H9 (cell line): Measurements from ENCODE around the gene TMEM235. TPM values are rescaled to one million over a fixed set of nuclear protein-coding genes. Genes with fewer than 3 reads are reported as not detected.

Source experiments
- DNase-seq: peaks from one replicate; pipeline ENCODE4 v3.0.0-alpha.2; 2017
- H2AFZ ChIP-seq: one replicate; pipeline ENCODE4 v1.6.1; 2013; ENCODE audit warnings: mild to moderate bottlenecking, low read length, control low read depth, moderate library complexity
- H2AK5ac ChIP-seq: 2 replicates; pipeline ENCODE4 v1.6.1; 2013; ENCODE audit warnings: low read length, control low read depth, mixed read lengths; ENCODE audit not compliant: insufficient read length
- H2BK120ac ChIP-seq: one replicate; pipeline ENCODE4 v1.6.1; 2013; ENCODE audit warnings: low read depth, mild to moderate bottlenecking, low read length, control low read depth, inconsistent platforms; ENCODE audit not compliant: poor library complexity, severe bottlenecking
- H2BK12ac ChIP-seq: 2 replicates; pipeline ENCODE4 v1.6.1; 2013; ENCODE audit warnings: low read length, control low read depth, mixed read lengths, low read depth; ENCODE audit not compliant: insufficient read length
- H2BK15ac ChIP-seq: 2 replicates; pipeline ENCODE4 v1.6.1; 2013; ENCODE audit warnings: low read depth, low read length, control low read depth
- H2BK20ac ChIP-seq: one replicate; pipeline ENCODE4 v1.6.1; 2013; ENCODE audit warnings: low read depth, mild to moderate bottlenecking, low read length, control low read depth, inconsistent platforms; ENCODE audit not compliant: poor library complexity, severe bottlenecking
- H2BK5ac ChIP-seq: 2 replicates; pipeline ENCODE4 v1.6.1; 2013; ENCODE audit warnings: low read length, control low read depth, mixed read lengths; ENCODE audit not compliant: insufficient read length
- H3K14ac ChIP-seq: 2 replicates; pipeline ENCODE4 v1.6.1; 2013; ENCODE audit warnings: low read length, control low read depth; ENCODE audit not compliant: insufficient read depth
- H3K18ac ChIP-seq: 2 replicates; pipeline ENCODE4 v1.6.1; 2013; ENCODE audit warnings: low read depth, mild to moderate bottlenecking, mixed read lengths, low read length, control low read depth; ENCODE audit not compliant: insufficient read length
- H3K23ac ChIP-seq: 2 replicates; pipeline ENCODE4 v1.6.1; 2013; ENCODE audit warnings: low read length, control low read depth, mixed read lengths, low read depth; ENCODE audit not compliant: insufficient read length
- H3K23me2 ChIP-seq: 2 replicates; pipeline ENCODE4 v1.6.1; 2013; ENCODE audit warnings: low read depth, mild to moderate bottlenecking, mixed read lengths, low read length, control low read depth; ENCODE audit not compliant: insufficient read length, poor library complexity, severe bottlenecking
- H3K27ac ChIP-seq: 2 replicates; pipeline ENCODE4 v1.5.1; 2013; ENCODE audit warnings: low read length, control low read depth, mixed read lengths, low read depth; ENCODE audit not compliant: insufficient read length
- H3K27me3 ChIP-seq: 2 replicates; pipeline ENCODE4 v1.6.1; 2013; ENCODE audit warnings: low read length, control low read depth, inconsistent platforms; ENCODE audit not compliant: insufficient read depth
- H3K4ac ChIP-seq: 2 replicates; pipeline ENCODE4 v1.6.1; 2013; ENCODE audit warnings: low read depth, mild to moderate bottlenecking, control low read depth, inconsistent platforms, low read length, moderate library complexity
- H3K4me1 ChIP-seq: 2 replicates; pipeline ENCODE4 v1.6.1; 2013; ENCODE audit warnings: low read length, control low read depth, inconsistent platforms; ENCODE audit not compliant: insufficient read depth
- H3K4me2 ChIP-seq: 2 replicates; pipeline ENCODE4 v1.6.1; 2013; ENCODE audit warnings: low read length, control low read depth, mixed read lengths; ENCODE audit not compliant: insufficient read length, insufficient read depth
- H3K56ac ChIP-seq: 2 replicates; pipeline ENCODE4 v1.6.1; 2013; ENCODE audit warnings: low read depth, mild to moderate bottlenecking, mixed read lengths, low read length, control low read depth; ENCODE audit not compliant: insufficient read length
- H3K79me1 ChIP-seq: 2 replicates; pipeline ENCODE4 v1.6.1; 2013; ENCODE audit warnings: low read depth, mild to moderate bottlenecking, moderate library complexity, low read length, control low read depth, inconsistent platforms; ENCODE audit not compliant: insufficient read depth, poor library complexity, severe bottlenecking
- H3K79me2 ChIP-seq: 2 replicates; pipeline ENCODE4 v1.6.1; 2013; ENCODE audit warnings: low read length, control low read depth, inconsistent platforms; ENCODE audit not compliant: insufficient read depth
- H3K9ac ChIP-seq: 2 replicates; pipeline ENCODE4 v1.6.1; 2013; ENCODE audit warnings: low read length, control low read depth, mixed read lengths; ENCODE audit not compliant: insufficient read length; ENCODE audit errors: extremely low read depth
- H3K9me3 ChIP-seq: one replicate; pipeline ENCODE4 v1.6.1; 2013; ENCODE audit warnings: low read depth, low read length, inconsistent platforms; ENCODE audit not compliant: control insufficient read depth
- H3T11ph ChIP-seq: one replicate; pipeline ENCODE4 v1.6.1; 2013; ENCODE audit warnings: mild to moderate bottlenecking, low read length, control low read depth, inconsistent platforms
- H4K20me1 ChIP-seq: one replicate; pipeline ENCODE4 v1.6.1; 2013; ENCODE audit not compliant: control insufficient read depth, insufficient read length, insufficient read depth
- H4K5ac ChIP-seq: 2 replicates; pipeline ENCODE4 v1.6.1; 2013; ENCODE audit warnings: low read depth, mild to moderate bottlenecking, mixed read lengths, low read length, control low read depth; ENCODE audit not compliant: insufficient read length
- H4K8ac ChIP-seq: replicated peaks from 2 replicates; pipeline ENCODE4 v1.6.1; 2013; ENCODE audit warnings: low read length, control low read depth, mixed read lengths, low read depth; ENCODE audit not compliant: insufficient read length
- H4K91ac ChIP-seq: 2 replicates; pipeline ENCODE4 v1.6.1; 2013; ENCODE audit warnings: low read depth, mild to moderate bottlenecking, moderate library complexity, mixed read lengths, low read length, control low read depth; ENCODE audit not compliant: insufficient read length
- H3K27ac Mint-ChIP-seq, 3 experiments: 2 replicates in 2 of 3; 3 replicates in 1 of 3; pipeline ENCODE4 v1.8.0; 2020 to 2021; ENCODE audit warnings: mixed read lengths in 3 of 3, mild to moderate bottlenecking in 1 of 3, moderate library complexity in 1 of 3
- H3K27me3 Mint-ChIP-seq: 2 replicates; pipeline ENCODE4 v1.8.0; 2021; ENCODE audit warnings: low read depth, mild to moderate bottlenecking, moderate library complexity, mixed read lengths
- H3K36me3 Mint-ChIP-seq, 3 experiments: 2 replicates in 2 of 3; 3 replicates in 1 of 3; pipeline ENCODE4 v1.8.0; 2020 to 2021; ENCODE audit warnings: low read depth in 3 of 3, mixed read lengths in 3 of 3; ENCODE audit not compliant: insufficient read depth in 1 of 3
- H3K4me1 Mint-ChIP-seq, 2 experiments: 2 replicates each; pipeline ENCODE4 v1.8.0; 2020; ENCODE audit warnings: mixed read lengths in 2 of 2
- H3K4me3 Mint-ChIP-seq, 2 experiments: 2 replicates in 1 of 2; 3 replicates in 1 of 2; pipeline ENCODE4 v1.8.0; 2020 to 2021; ENCODE audit warnings: mild to moderate bottlenecking in 2 of 2, mixed read lengths in 2 of 2, moderate library complexity in 1 of 2
- H3K9me3 Mint-ChIP-seq, 2 experiments: 2 replicates in 1 of 2; 3 replicates in 1 of 2; pipeline ENCODE4 v1.8.0; 2020; ENCODE audit warnings: mild to moderate bottlenecking in 2 of 2, mixed read lengths in 2 of 2, moderate library complexity in 1 of 2
- CTCF ChIP-seq: fragments of 200-600 bp; sonication (generic); conservative IDR thresholded peaks from 3 replicates; pipeline ENCODE4 v1.8.0; 2021; ENCODE audit warnings: antibody characterized with exemption, mild to moderate bottlenecking
- WGBS: extraction: QIAGEN DNeasy Blood & Tissue Kit; methylation state at CpG from one replicate; pipeline ENCODE4 v1.1.7; 2013; ENCODE audit warnings: missing lambda C conversion rate, low lambda C conversion rate, mixed read lengths; ENCODE audit not compliant: insufficient read length; ENCODE audit errors: extremely low coverage; 5-methylcytosine and 5-hydroxymethylcytosine counted together
- total RNA-seq: library from RNA; stranded (reverse); gene quantifications from 2 replicates; pipeline ENCODE4 v1.2.1, GENCODE V29; 2021

Gene TMEM235
- total RNA-seq, 1 experiment from 2014 or later = 0.28 TPM

GRCh38 chr17:78267253-78268073 lies 36.0 kb downstream of the TMEM235 start:
- Histone ChIP-seq H3K27ac (no peak overlapping the region), H4K8ac (no peak overlapping the region), H3K14ac (no peak overlapping the region), H3K23ac (no peak overlapping the region), H3K27me3 (no peaks in the 10 kb centered on the region; the same call in 1 of the 2 replicates), H2BK20ac (no peak overlapping the region), H3K9me3 (no peaks in the 10 kb centered on the region), H2BK15ac (no peak overlapping the region), H2AK5ac (no peak overlapping the region), H2BK120ac (no peak overlapping the region), H4K5ac (no peak overlapping the region), H3K56ac (no peak overlapping the region), H3K9ac (no peak overlapping the region), H3T11ph (no peak overlapping the region), H4K20me1 (no peaks in the 10 kb centered on the region), H3K79me2 (no peaks in the 10 kb centered on the region), H2BK12ac (no peak overlapping the region), H2AFZ (no peak overlapping the region), H3K79me1 (no peaks in the 10 kb centered on the region), H3K18ac (no peak overlapping the region), H3K4ac (no peak overlapping the region), H3K4me1 (peaks cover 6% of the 10 kb centered on the region; the same call in 1 of the 2 replicates), H2BK5ac (no peak overlapping the region), H4K91ac (no peak overlapping the region), H3K4me2 (no peak overlapping the region), H3K23me2 (peaks cover 4% of the 10 kb centered on the region)
- peaks cover 47 to 63% of the 10 kb centered on the region in 2 experiments for H3K4me1 Mint-ChIP-seq
- H3K27me3 Mint-ChIP-seq = peaks cover 14% of the 10 kb centered on the region
- WGBS = no CpG with 5 or more reads among the region's 26 CpGs
- peak overlapping the region in 1 of 2 experiments; percentile 36; a peak in 1 of 5 replicates for H3K4me3 Mint-ChIP-seq
- peak; percentile 40 for DNase-seq
- no peak overlapping the region; a peak in 1 of 7 replicates for H3K27ac Mint-ChIP-seq
- no peaks in the 10 kb centered on the region for H3K9me3 Mint-ChIP-seq
- no peak for TF ChIP-seq CTCF
- no peaks in the 10 kb centered on the region for H3K36me3 Mint-ChIP-seq
